NCI-H226 (cell line): ENCODE results near the gene CAST.

Experiments
- DNase-seq: peaks from one replicate; pipeline ENCODE4 v3.0.0-alpha.2; 2015

CAST gene

GRCh38 chr5:96645091-96645490 lies 17.1 kb upstream of the CAST start:
- DNase-seq: no peak

GRCh38 chr5:96648023-96648422 lies 14.2 kb upstream of the CAST start:
- no peak for DNase-seq

GRCh38 chr5:96648593-96648992 lies 13.6 kb upstream of the CAST start:
- no peak for DNase-seq

- no peak for DNase-seq
Measured at GRCh38 chr5:96649251-96649662, 12.9 kb upstream of the CAST start.

- DNase-seq: no peak
Measured at GRCh38 chr5:96649681-96650540, 12.3 kb upstream of the CAST start.

- DNase-seq: no peak
Measured at GRCh38 chr5:96651047-96651446, 11.1 kb upstream of the CAST start.

- DNase-seq: no peak
Measured at GRCh38 chr5:96651948-96652753, 10.0 kb upstream of the CAST start.

- no peak for DNase-seq
Measured at GRCh38 chr5:96652769-96653454, 9.3 kb upstream of the CAST start.

GRCh38 chr5:96654209-96654608 lies 8.0 kb upstream of the CAST start:
- DNase-seq: no peak

GRCh38 chr5:96655085-96655484 lies 7.1 kb upstream of the CAST start:
- no peak for DNase-seq

GRCh38 chr5:96655506-96655905 lies 6.7 kb upstream of the CAST start:
- DNase-seq: no peak

GRCh38 chr5:96657068-96657467 lies 5.1 kb upstream of the CAST start:
- DNase-seq: peak; percentile 90

GRCh38 chr5:96658272-96658671 lies 3.9 kb upstream of the CAST start:
- no peak for DNase-seq

- no peak for DNase-seq
Measured at GRCh38 chr5:96659170-96659569, 3.0 kb upstream of the CAST start.

GRCh38 chr5:96660971-96661854 lies 963 bp upstream of the CAST start:
- no peak for DNase-seq

- peak; percentile 89 for DNase-seq
Measured at GRCh38 chr5:96662725-96663518, 746 bp downstream of the CAST start.

- DNase-seq: no peak
Measured at GRCh38 chr5:96663608-96664007, 1.4 kb downstream of the CAST start.

- DNase-seq: peak; percentile 43
Measured at GRCh38 chr5:96664669-96665068, 2.5 kb downstream of the CAST start.

- no peak for DNase-seq
Measured at GRCh38 chr5:96668725-96669124, 6.5 kb downstream of the CAST start.

GRCh38 chr5:96669909-96670308 lies 7.7 kb downstream of the CAST start:
- no peak for DNase-seq

- no peak for DNase-seq
Measured at GRCh38 chr5:96671441-96671840, 9.3 kb downstream of the CAST start.

- DNase-seq: no peak
Measured at GRCh38 chr5:96673127-96673526, 11.0 kb downstream of the CAST start.
